Right ventricle myocardium superior (tissue), 1 donor: ENCODE data around the gene CYLC2. TPM values are rescaled to one million over a fixed set of nuclear protein-coding genes. Genes with fewer than 3 reads are reported as not detected.

Experiments used
- ATAC-seq: fragments of 200-7000 bp; cut with Tn5 transposase; one replicate; pipeline ENCODE4 v1.9.1; 2020; ENCODE audit warnings: mild to moderate bottlenecking; ENCODE audit not compliant: poor library complexity
- DNase-seq: peaks from one replicate; pipeline ENCODE4 v3.0.0-alpha.2; 2020
- intact Hi-C: fragments of 100-400 bp; cut with DNase I; formaldehyde crosslinking; loops from one replicate; pipeline ENCODE4 v1.11.2; 2022
- long read RNA-seq: library from polyadenylated mRNA; unstranded; transcript quantifications from one replicate; pipeline ENCODE4 v2.0.0, GENCODE V29; 2021
- total RNA-seq: library from RNA; stranded (reverse); fragmentation: NEBNext Ultra II Directional; extraction: Animal tissue kit (Norgen Biotek cat#: 25700); gene quantifications from one replicate; pipeline ENCODE4 v1.2.1, GENCODE V29; 2021
- donor health status: DM: no; HTN: yes; CAD: no; lungs with severe emphysema.

CYLC2 gene, protein sequence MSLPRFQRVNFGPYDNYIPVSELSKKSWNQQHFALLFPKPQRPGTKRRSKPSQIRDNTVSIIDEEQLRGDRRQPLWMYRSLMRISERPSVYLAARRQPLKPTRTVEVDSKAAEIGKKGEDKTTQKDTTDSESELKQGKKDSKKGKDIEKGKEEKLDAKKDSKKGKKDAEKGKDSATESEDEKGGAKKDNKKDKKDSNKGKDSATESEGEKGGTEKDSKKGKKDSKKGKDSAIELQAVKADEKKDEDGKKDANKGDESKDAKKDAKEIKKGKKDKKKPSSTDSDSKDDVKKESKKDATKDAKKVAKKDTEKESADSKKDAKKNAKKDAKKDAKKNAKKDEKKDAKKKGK
- total RNA-seq: not detected
- long read RNA-seq: 0 reads

DNA sequence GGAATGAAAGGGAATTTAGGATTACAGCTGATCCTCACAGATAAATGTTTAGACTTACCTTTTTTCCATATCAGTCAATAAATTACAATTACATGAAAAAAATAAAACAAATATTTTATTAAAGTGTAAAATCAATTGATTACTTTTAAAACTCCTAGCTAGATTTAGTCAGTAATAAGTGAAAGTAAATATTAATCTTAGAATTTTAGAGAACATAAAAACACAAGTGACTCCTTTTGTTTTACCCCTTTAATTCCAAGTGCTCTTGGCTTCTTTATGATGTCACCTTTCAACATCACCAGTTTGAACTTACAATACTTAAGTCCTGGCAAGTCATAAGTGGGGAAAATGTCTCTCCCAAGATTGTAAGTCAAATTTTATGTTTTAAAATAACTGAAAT, at the start of gene CYLC2:
Gene CYLC2, plus strand, starts transcription at position 301 of the 400 bp plus-strand sequence. Its CDS starts 48 bp downstream, at position 349.
- intact Hi-C loops: no loop called here
- DNase-seq: no peak
- no peak for ATAC-seq

DNA sequence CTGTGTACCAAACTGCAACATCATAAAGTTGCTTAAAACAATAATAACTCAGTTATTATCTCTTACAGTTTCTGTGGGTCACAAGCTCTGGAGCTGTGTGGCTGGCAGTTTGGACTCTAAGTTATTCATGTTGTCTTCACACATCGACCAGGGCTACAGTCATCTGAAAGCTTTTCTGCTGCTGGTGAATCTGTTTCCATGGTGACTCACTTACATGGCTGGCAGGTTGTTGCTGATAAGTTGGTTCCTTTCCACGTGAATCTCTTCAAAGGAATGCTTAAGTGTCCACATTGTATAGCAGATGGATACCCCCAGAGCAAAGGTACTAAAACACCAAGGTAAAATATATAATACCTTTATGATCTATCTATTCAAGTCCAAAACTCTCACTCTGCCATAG, 44.8 kb upstream of the CYLC2 start:
- ATAC-seq (no peak), DNase-seq (no peak)
- intact Hi-C loops: no loop called here

DNA sequence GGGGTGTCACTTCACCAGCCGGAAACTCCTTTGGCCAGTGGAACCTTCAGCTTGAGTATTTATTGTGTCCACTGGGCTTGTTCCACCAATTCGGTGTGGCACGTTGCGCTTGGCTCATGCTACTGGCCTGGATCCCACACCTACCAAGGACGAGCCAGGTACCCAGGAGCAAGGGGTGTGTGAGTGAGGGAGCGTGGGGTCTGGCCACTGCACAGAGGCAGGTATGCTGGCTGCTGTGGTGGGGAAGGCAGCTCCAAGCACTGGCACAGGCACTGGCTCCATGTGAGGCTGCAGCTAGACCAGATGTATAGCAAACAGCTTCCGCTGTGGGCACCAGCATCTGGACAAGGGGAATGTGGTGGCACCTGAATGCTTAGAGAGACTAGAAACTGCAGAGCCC, 28.1 kb upstream of the CYLC2 start:
- intact Hi-C loops: no loop called here
- DNase-seq: peak; percentile 8
- ATAC-seq: no peak

DNA sequence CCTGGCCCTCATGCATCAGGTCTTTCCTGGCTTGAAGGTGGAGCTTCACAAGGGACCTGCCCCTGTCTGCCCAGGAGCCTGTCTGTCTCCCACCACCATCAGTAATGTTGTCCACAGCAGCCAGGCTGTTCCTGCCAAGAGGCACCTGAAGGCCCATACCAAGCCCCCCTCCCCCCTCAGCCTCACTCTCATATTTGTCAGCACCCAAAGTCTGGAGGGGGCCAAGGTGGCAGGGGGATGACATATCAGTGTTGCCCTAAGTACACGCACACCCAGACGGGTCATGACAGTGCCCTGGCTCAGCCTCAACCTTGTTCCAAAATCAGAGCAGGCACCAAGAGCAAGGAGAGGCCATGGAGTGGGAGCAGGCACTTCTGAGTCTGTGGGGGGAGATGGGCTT, 27.2 kb upstream of the CYLC2 start:
- ATAC-seq (no peak), DNase-seq (no peak)
- intact Hi-C loops: no loop called here

DNA sequence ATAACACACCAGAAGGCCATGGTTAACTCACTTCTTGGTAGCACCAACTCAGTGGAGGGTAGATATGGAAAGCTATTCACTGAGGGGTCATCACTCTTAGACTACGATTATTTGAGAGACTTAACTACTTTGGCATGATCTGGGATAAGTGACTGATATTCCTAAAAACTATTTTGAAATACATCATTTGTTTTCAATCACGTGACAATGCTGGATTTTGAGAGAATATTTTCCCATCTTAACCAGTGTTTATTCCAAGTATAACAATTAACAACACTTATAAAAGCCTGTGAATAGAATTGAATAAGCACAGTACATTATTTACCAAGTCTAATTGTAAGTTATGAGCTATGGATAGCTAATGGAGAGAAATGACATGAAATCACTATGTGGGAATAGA, 22.4 kb upstream of the CYLC2 start:
- ATAC-seq: no peak
- intact Hi-C loops: no loop called here
- no peak for DNase-seq

DNA sequence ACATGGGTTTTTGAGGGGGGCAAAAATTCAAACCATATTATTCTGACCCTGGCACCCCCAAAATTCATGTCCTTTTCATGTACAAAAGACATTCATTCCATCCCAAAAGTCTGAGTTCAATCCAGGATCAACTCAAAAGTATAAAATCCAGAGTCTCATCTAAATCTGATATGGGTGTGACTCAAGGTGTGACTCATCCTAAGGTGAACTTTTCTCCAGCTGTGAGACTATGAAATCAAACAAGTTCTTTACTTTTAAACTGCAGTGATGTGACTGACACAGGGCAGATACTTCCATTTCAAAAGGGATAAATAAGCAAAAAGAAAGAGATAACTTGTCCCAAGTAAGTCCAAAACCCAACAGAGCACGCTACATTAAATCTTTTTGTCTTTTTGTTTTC, 20.6 kb upstream of the CYLC2 start:
- ATAC-seq: no peak
- no peak for DNase-seq
- intact Hi-C loops: no loop called here

DNA sequence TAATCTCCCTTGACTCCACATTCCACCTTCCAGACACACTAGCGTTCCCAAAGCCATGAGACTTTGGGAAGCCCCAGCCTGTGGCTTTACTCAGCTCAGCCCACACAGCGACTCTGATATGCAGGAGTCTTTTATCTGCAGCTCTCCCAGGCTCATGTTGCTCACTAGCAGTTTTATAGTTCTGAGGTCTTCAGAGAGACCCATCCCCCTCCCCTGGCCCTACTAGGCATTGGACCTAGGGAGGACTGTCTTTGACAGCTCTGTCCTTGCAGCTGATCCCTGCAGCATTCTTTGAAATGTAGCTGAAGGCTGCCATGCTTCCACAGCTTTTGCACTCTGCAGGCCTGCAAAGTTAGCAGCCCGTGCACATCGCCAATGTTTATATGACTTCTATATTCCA, 19.9 kb upstream of the CYLC2 start:
- DNase-seq: no peak
- intact Hi-C loops: no loop called here
- no peak for ATAC-seq

DNA sequence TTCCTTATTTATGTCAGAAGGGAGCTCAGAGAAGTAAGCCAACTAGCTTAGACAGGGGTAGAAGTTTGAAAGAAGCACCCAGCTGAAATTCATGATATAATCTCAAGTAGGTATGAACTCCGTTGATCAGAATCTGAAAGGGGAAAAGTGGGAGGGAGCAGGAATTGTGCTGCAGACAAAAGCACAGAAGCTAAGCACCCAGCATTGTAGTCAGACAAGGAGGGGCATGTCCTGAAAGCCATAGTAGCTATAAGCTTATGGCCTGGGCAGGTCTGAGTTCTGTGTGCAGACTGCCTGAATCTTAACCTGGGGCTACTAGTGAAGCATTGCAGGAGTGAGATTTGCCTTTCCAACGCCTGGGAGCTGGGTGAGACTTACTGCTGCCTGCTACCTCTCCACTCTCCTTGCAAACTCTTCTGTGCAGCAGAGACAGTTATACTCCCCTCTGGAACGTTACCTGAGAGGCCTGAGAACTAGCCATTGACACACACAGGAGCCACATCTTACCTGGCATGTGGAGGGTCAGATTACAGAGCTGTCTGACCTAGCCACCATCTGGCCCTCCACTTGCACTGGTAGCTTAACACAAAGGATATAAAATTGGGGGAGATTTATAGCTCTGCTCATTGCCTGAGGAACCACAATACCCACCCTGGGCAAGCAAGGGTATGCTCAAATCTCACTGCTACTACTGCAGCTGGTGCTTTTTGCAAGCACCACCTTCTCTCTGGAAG, 9.8 kb upstream of the CYLC2 start:
- no peak for DNase-seq
- intact Hi-C loops: no loop called here
- no peak for ATAC-seq

DNA sequence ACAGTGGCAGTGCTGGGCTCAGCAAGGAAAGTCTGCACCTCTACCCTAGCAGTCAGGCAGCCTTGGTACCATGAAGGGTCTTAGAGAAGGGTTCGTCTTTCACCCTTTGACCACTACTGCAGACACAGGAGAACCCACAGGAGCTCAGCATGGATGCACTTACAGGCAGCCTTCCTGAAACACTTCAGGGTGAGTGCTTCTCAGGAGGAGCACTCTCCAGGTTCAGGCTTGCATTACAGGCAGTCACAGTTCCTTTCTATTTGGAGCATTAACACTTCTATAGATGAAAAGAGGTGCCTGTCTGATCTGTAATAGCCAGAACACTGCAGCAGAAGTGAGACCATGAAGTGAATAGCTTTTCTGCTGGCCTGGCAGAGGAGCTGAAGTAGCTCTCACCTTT, 8.7 kb upstream of the CYLC2 start:
- intact Hi-C loops: no loop called here
- ATAC-seq: no peak
- no peak for DNase-seq

DNA sequence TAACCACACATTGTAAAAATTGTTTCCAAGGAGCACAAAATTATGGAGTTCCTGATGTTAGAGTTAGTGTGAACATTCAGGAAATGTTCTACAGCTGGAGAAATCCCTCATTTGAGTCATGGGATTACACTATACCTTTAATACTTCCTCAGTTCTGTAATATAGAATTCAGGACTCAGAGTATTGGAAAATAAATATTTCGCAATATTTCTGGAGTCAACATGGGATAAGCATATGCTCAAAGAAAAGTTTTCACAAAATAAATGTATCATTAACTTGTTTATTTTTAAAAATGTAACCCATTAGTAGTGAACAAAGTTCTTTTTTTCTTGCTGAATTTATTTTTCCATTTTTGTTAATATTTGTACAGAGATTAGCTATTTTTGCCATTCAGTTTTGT, 8.6 kb downstream of the CYLC2 start:
- DNase-seq: no peak
- intact Hi-C loops: no loop called here
- no peak for ATAC-seq

DNA sequence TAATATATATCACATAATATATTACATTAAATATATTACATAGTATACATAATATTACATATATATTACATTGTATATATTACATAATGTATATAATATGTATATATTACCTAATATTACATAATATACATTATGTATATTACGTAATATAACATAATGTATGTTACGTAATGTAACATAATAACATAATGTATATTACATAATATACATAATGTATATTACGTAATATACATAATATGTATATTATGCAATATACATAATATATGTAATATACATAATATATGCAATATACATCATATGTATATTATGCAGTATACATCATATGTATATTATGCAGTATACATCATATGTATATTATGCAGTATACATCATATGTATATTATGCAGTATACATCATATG, 19.1 kb downstream of the CYLC2 start:
- intact Hi-C loops: no loop called here

DNA sequence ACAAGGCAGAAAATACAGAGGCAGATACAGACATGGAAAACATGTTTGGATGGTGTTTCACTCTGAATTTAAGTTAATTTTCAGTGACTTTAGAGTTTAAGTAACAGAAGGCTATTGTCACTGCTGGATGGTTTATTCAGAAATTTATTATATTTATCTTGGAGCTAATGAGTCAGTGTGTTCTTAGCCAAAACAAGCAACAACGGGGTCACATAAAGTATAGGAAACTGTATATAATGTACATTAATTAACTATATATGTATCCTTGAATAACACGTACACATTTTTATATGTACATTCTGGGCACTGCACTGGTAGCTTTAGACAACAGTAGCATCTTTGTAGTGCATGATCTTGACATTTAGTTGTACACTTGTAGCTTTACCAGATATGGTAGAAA, 30.7 kb downstream of the CYLC2 start:
- intact Hi-C loops: no loop called here
- DNase-seq: no peak
- no peak for ATAC-seq

More for the DNA sequence above, 19.1 kb downstream of the CYLC2 start:
- no peak for ATAC-seq
- DNase-seq: no peak

DNA sequence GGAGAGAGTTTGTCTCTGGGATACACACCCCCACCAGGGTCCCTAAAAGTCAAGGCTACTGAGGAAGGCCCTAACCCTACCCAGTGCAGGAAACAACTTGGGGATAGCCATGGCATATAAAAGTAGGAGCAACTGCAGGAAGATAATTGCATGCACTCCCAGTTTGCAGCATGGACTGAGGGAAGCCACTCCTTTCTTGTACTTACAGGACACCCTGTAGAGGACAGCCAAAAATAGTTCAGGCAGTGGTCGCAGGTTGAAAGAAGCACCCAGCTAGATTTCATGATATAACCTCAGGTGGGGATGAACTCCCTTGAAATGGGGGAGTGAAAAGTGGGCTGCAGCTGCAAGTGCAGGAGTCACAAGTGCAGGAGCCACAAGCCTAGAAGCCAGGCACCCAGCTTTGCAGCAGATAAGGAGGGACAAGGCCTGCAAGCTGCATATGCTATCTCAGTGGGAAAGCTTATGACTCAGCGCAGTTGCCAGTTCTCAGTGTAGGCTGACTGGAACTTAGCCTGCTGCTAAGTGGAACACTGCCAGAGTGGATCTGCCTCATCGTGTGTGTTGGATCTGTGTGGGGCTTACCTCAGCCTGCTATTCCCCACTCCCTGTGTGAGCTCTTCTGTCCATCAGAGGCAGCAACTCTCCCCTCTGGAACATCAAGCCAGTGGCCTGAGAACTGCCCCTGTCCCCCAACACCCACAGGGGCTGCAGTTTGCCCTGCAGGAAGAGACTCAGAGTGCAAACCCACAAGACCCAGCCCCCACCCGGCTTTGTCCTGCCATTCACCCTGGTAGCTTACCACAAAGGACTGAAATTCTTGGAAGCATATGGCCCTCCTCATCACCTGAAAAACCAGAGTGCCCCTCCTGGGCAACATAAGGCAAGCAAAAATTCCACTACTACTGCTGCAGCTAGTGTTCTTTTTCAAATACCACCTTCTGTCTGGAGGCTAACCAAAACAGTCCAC, 42.7 kb downstream of the CYLC2 start:
- intact Hi-C loops: no loop called here
- DNase-seq (no peak), ATAC-seq (peak; percentile 93)

DNA sequence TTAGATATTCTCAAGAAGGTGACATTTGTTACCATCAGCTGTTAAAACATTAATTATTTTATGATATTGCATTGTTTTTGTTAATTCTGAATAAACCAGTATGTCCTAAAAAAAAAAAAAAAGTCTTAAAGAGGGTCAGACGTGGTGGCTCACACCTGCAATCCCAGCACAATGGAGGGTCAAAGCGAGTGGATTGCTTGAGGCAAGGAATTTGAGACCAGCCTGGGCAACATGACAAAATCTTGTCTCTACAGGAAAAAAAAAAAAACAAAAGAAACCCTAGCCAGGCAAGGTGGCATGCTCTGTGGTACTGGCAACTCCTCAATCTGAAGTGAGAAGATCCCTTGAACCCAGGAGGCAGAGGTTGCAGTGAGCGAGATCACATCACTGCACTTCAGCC, 46.8 kb downstream of the CYLC2 start:
- ATAC-seq (no peak), DNase-seq (no peak)
- intact Hi-C loops: no loop called here
